ENCODE measurements around the gene RPL7A.

Gene RPL7A

GRCh38 chr9:133335924-133336811 lies 11.8 kb upstream of the RPL7A start, which contains the start of gene SURF6:
TSS of gene SURF6 (minus strand) at chr9:133336188. CDS start at chr9:133336132, 56 bp downstream.
- H3K36me3 ChIP-seq (ENCODE audit: control insufficient read depth in 5 of 5, insufficient read depth in 5 of 5, low read length in 5 of 5) = peaks cover 0 to 56% (median 53%) of the 10 kb centered on the region in 5 donors
- peak within 1 kb of the TSS; percentile 68 to 90 (median 81) for H3K9ac ChIP-seq (ENCODE audit: low read length in 5 of 5)
- H3K4me3 ChIP-seq (ENCODE audit: low read depth in 1 of 5, low read length in 5 of 5) = peak within 1 kb of the TSS; percentile 83 to 90 (median 86)
- no peaks in the 10 kb centered on the region for H3K27me3 ChIP-seq (ENCODE audit: control insufficient read depth in 5 of 5, insufficient read depth in 4 of 5, low read length in 5 of 5)
- peaks cover 5 to 48% (median 41%) of the 10 kb centered on the region in 5 donors for H3K4me1 ChIP-seq (ENCODE audit: control insufficient read depth in 5 of 5, insufficient read depth in 5 of 5, low read length in 5 of 5)
- H3K27ac ChIP-seq (ENCODE audit: low read depth, low read length) = peak within 1 kb of the TSS; percentile 67
- no peaks in the 10 kb centered on the region for H3K9me3 ChIP-seq (ENCODE audit: control insufficient read depth in 5 of 5, low read length in 5 of 5)

DNA sequence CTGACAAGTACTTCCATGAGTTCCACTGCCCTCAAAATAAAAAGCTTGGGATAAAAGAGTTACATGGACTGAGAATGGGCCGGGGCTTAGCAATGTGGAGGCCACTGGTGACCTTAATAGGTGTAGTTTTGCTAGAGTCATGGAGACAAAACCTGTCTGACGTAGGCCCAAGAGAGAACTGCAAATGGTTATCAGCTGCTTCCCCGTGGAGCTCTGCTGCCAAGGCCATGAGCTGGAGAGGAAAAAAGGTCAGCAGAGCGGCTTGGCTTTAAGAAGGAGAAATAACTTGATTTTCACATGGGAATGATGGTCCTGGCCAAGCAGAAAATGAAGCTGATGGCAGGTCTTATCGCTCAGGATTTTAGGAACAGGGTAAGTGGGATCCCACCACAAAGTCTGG lies 8.4 kb upstream of the RPL7A start:
- Histone ChIP-seq H3K36me3 (ENCODE audit: control insufficient read depth in 5 of 5, insufficient read depth in 5 of 5, low read length in 5 of 5) (peaks cover 0 to 58% (median 53%) of the 10 kb centered on the region in 5 donors), H3K9ac (ENCODE audit: low read length in 5 of 5) (peak overlapping the region in 1 of 5 donors; percentile 9), H3K27ac (ENCODE audit: low read depth, low read length) (no peak overlapping the region), H3K4me1 (ENCODE audit: control insufficient read depth in 5 of 5, insufficient read depth in 5 of 5, low read length in 5 of 5) (peaks cover 5 to 61% (median 47%) of the 10 kb centered on the region in 5 donors), H3K4me3 (ENCODE audit: low read depth in 1 of 5, low read length in 5 of 5) (no peak overlapping the region), H3K27me3 (ENCODE audit: control insufficient read depth in 5 of 5, insufficient read depth in 4 of 5, low read length in 5 of 5) (no peaks in the 10 kb centered on the region), H3K9me3 (ENCODE audit: control insufficient read depth in 5 of 5, low read length in 5 of 5) (no peaks in the 10 kb centered on the region)

- H3K9ac ChIP-seq (ENCODE audit: low read length in 5 of 5) = peak overlapping the region in 3 of 5 donors; percentile 21 to 54 (median 46)
- no peaks in the 10 kb centered on the region for H3K27me3 ChIP-seq (ENCODE audit: control insufficient read depth in 5 of 5, insufficient read depth in 4 of 5, low read length in 5 of 5)
- no peaks in the 10 kb centered on the region for H3K9me3 ChIP-seq (ENCODE audit: control insufficient read depth in 5 of 5, low read length in 5 of 5)
- H3K4me3 ChIP-seq (ENCODE audit: low read depth in 1 of 5, low read length in 5 of 5) = peak overlapping the region in 2 of 5 donors; percentile 13 to 36
- peaks cover 3 to 54% (median 41%) of the 10 kb centered on the region in 5 donors for H3K4me1 ChIP-seq (ENCODE audit: control insufficient read depth in 5 of 5, insufficient read depth in 5 of 5, low read length in 5 of 5)
- H3K36me3 ChIP-seq (ENCODE audit: control insufficient read depth in 5 of 5, insufficient read depth in 5 of 5, low read length in 5 of 5) = peaks cover 0 to 64% (median 59%) of the 10 kb centered on the region in 5 donors
- no peak overlapping the region for H3K27ac ChIP-seq (ENCODE audit: low read depth, low read length)
Observed at GRCh38 chr9:133340256-133340655, 7.8 kb upstream of the RPL7A start.

DNA sequence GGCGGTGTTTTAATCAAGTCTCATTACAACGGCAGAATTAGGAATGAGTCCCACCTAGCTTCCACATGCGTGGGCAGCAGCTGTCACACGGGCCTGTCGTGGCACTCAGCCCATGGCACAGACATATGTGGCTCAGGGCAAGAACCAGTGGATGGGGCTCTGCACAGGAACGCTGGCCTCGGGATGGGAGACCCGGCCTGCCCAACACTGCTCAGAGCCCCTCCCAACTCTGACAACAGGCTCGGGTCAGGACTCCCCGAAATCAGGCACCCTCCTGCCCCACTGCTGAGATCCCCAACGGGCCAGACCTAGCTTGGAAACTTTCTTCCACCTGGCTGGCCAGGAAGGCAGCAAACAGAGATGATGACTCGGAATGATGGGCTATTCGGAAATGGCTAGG lies 7.1 kb upstream of the RPL7A start:
- peak overlapping the region in 3 of 5 donors; percentile 35 to 54 (median 46) for H3K9ac ChIP-seq (ENCODE audit: low read length in 5 of 5)
- H3K27ac ChIP-seq (ENCODE audit: low read depth, low read length) = no peak overlapping the region
- H3K36me3 ChIP-seq (ENCODE audit: control insufficient read depth in 5 of 5, insufficient read depth in 5 of 5, low read length in 5 of 5) = peaks cover 0 to 71% (median 61%) of the 10 kb centered on the region in 5 donors
- no peaks in the 10 kb centered on the region for H3K27me3 ChIP-seq (ENCODE audit: control insufficient read depth in 5 of 5, insufficient read depth in 4 of 5, low read length in 5 of 5)
- peaks cover 2 to 54% (median 36%) of the 10 kb centered on the region in 5 donors for H3K4me1 ChIP-seq (ENCODE audit: control insufficient read depth in 5 of 5, insufficient read depth in 5 of 5, low read length in 5 of 5)
- H3K4me3 ChIP-seq (ENCODE audit: low read depth in 1 of 5, low read length in 5 of 5) = peak overlapping the region in 1 of 5 donors; percentile 13
- H3K9me3 ChIP-seq (ENCODE audit: control insufficient read depth in 5 of 5, low read length in 5 of 5) = no peaks in the 10 kb centered on the region

- Histone ChIP-seq H3K27me3 (ENCODE audit: control insufficient read depth in 5 of 5, insufficient read depth in 4 of 5, low read length in 5 of 5) (no peaks in the 10 kb centered on the region), H3K4me1 (ENCODE audit: control insufficient read depth in 5 of 5, insufficient read depth in 5 of 5, low read length in 5 of 5) (peaks cover 5 to 56% (median 38%) of the 10 kb centered on the region in 5 donors), H3K4me3 (ENCODE audit: low read depth in 1 of 5, low read length in 5 of 5) (peak overlapping the region in 1 of 5 donors; percentile 38), H3K9me3 (ENCODE audit: control insufficient read depth in 5 of 5, low read length in 5 of 5) (no peaks in the 10 kb centered on the region), H3K27ac (ENCODE audit: low read depth, low read length) (no peak overlapping the region), H3K9ac (ENCODE audit: low read length in 5 of 5) (peak overlapping the region in 1 of 5 donors; percentile 35), H3K36me3 (ENCODE audit: control insufficient read depth in 5 of 5, insufficient read depth in 5 of 5, low read length in 5 of 5) (peaks cover 0 to 73% (median 62%) of the 10 kb centered on the region in 5 donors)
Observed at GRCh38 chr9:133341369-133342068, 6.5 kb upstream of the RPL7A start.

- H3K36me3 ChIP-seq (ENCODE audit: control insufficient read depth in 5 of 5, insufficient read depth in 5 of 5, low read length in 5 of 5) = peaks cover 0 to 73% (median 62%) of the 10 kb centered on the region in 5 donors
- no peaks in the 10 kb centered on the region for H3K27me3 ChIP-seq (ENCODE audit: control insufficient read depth in 5 of 5, insufficient read depth in 4 of 5, low read length in 5 of 5)
- no peak overlapping the region for H3K4me3 ChIP-seq (ENCODE audit: low read depth in 1 of 5, low read length in 5 of 5)
- no peak overlapping the region for H3K27ac ChIP-seq (ENCODE audit: low read depth, low read length)
- no peaks in the 10 kb centered on the region for H3K9me3 ChIP-seq (ENCODE audit: control insufficient read depth in 5 of 5, low read length in 5 of 5)
- H3K4me1 ChIP-seq (ENCODE audit: control insufficient read depth in 5 of 5, insufficient read depth in 5 of 5, low read length in 5 of 5) = peaks cover 7 to 58% (median 40%) of the 10 kb centered on the region in 5 donors
- H3K9ac ChIP-seq (ENCODE audit: low read length in 5 of 5) = no peak overlapping the region
Observed at GRCh38 chr9:133342069-133342406, 6.0 kb upstream of the RPL7A start.

- Histone ChIP-seq H3K4me3 (ENCODE audit: low read depth in 1 of 5, low read length in 5 of 5) (no peak overlapping the region), H3K36me3 (ENCODE audit: control insufficient read depth in 5 of 5, insufficient read depth in 5 of 5, low read length in 5 of 5) (peaks cover 0 to 73% (median 62%) of the 10 kb centered on the region in 5 donors), H3K27me3 (ENCODE audit: control insufficient read depth in 5 of 5, insufficient read depth in 4 of 5, low read length in 5 of 5) (no peaks in the 10 kb centered on the region), H3K9me3 (ENCODE audit: control insufficient read depth in 5 of 5, low read length in 5 of 5) (no peaks in the 10 kb centered on the region), H3K27ac (ENCODE audit: low read depth, low read length) (no peak overlapping the region), H3K4me1 (ENCODE audit: control insufficient read depth in 5 of 5, insufficient read depth in 5 of 5, low read length in 5 of 5) (peaks cover 7 to 63% (median 44%) of the 10 kb centered on the region in 5 donors), H3K9ac (ENCODE audit: low read length in 5 of 5) (no peak overlapping the region)
Observed at GRCh38 chr9:133342570-133342969, 5.4 kb upstream of the RPL7A start.

- H3K27ac ChIP-seq (ENCODE audit: low read depth, low read length) = no peak overlapping the region
- H3K4me1 ChIP-seq (ENCODE audit: control insufficient read depth in 5 of 5, insufficient read depth in 5 of 5, low read length in 5 of 5) = peaks cover 10 to 64% (median 46%) of the 10 kb centered on the region in 5 donors
- H3K9ac ChIP-seq (ENCODE audit: low read length in 5 of 5) = no peak overlapping the region
- peaks cover 0 to 72% (median 62%) of the 10 kb centered on the region in 5 donors for H3K36me3 ChIP-seq (ENCODE audit: control insufficient read depth in 5 of 5, insufficient read depth in 5 of 5, low read length in 5 of 5)
- no peaks in the 10 kb centered on the region for H3K27me3 ChIP-seq (ENCODE audit: control insufficient read depth in 5 of 5, insufficient read depth in 4 of 5, low read length in 5 of 5)
- H3K9me3 ChIP-seq (ENCODE audit: control insufficient read depth in 5 of 5, low read length in 5 of 5) = no peaks in the 10 kb centered on the region
- no peak overlapping the region for H3K4me3 ChIP-seq (ENCODE audit: low read depth in 1 of 5, low read length in 5 of 5)
Observed at GRCh38 chr9:133344071-133344470, 3.9 kb upstream of the RPL7A start.

GRCh38 chr9:133344979-133345378 lies 3.0 kb upstream of the RPL7A start:
- Histone ChIP-seq H3K9me3 (ENCODE audit: control insufficient read depth in 5 of 5, low read length in 5 of 5) (no peaks in the 10 kb centered on the region), H3K4me3 (ENCODE audit: low read depth in 1 of 5, low read length in 5 of 5) (no peak overlapping the region), H3K9ac (ENCODE audit: low read length in 5 of 5) (peak overlapping the region in 1 of 5 donors; percentile 35), H3K27ac (ENCODE audit: low read depth, low read length) (no peak overlapping the region), H3K36me3 (ENCODE audit: control insufficient read depth in 5 of 5, insufficient read depth in 5 of 5, low read length in 5 of 5) (peaks cover 0 to 72% (median 65%) of the 10 kb centered on the region in 5 donors), H3K27me3 (ENCODE audit: control insufficient read depth in 5 of 5, insufficient read depth in 4 of 5, low read length in 5 of 5) (no peaks in the 10 kb centered on the region), H3K4me1 (ENCODE audit: control insufficient read depth in 5 of 5, insufficient read depth in 5 of 5, low read length in 5 of 5) (peaks cover 11 to 63% (median 45%) of the 10 kb centered on the region in 5 donors)

Measured in subcutaneous abdominal adipose tissue (tissue), 5 donors.